ENCODE measurements around the gene HTT.

Gene HTT

DNA sequence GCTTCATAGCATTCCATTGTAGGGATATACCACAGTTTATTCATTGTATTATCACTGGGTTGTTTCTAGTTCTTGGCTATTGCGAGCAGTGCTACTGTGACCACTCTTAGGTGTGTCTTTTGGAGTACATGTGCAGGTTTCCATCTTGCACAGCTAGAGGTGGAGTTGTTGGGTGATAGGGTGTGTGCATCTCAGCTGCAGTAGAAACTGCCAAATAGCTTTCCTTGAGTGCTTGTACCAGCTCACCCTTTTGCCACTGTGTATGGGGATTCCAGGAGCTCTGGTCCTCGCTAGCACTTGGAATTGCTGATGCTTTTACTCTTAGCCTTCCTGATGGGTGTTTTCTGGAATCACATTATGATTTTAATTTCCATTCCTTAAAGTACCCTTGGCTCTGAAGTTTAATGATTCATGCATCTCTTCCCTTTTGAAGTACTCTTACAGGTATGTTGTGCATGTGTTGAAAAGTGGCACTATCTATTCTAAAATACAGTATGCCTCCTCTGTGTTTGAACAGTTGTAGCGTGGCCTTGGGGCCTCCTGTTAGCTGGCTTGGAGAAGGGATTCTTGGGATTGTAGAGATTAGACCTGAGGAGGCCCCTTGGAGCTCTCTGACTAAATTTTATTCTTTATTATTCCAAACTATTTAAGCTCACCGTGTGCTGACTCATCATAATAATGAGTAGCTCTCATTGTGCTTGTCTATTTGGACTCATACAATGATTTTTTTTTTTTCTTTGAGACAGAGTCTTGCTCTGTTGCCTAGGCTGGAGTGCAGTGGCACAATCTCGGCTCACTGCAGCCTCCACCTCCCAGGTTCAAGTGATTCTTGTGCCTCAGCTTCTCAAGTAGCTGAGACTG is 38.4 kb downstream of the HTT start:
- no peak overlapping the region for H3K4me3 ChIP-seq (ENCODE audit: low read length)
- no peak for DNase-seq (ENCODE audit: low read depth)
- TF ChIP-seq, protein P1, sequence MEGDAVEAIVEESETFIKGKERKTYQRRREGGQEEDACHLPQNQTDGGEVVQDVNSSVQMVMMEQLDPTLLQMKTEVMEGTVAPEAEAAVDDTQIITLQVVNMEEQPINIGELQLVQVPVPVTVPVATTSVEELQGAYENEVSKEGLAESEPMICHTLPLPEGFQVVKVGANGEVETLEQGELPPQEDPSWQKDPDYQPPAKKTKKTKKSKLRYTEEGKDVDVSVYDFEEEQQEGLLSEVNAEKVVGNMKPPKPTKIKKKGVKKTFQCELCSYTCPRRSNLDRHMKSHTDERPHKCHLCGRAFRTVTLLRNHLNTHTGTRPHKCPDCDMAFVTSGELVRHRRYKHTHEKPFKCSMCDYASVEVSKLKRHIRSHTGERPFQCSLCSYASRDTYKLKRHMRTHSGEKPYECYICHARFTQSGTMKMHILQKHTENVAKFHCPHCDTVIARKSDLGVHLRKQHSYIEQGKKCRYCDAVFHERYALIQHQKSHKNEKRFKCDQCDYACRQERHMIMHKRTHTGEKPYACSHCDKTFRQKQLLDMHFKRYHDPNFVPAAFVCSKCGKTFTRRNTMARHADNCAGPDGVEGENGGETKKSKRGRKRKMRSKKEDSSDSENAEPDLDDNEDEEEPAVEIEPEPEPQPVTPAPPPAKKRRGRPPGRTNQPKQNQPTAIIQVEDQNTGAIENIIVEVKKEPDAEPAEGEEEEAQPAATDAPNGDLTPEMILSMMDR (conservative IDR thresholded peaks at IDR 0.05; ENCODE audit: low read depth, low read length), result no peak

DNA sequence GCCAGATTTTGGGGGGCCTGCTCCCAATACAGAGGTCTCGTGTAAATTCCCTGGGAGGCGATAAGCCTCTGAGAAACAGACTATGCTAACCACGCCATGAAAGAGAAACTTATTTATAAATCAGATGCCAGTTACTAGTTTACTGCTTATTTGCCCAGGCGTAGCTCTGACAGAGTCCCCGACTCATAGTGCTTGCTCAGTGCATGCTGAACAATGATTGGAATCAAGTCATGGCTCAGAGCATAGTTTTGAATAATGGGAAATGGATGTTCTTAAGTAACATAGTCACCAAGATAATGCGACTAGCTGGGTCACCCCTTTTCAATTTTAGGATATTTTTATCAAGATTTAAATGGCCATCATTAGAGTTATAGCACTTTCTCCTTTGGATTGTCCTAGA is 39.9 kb downstream of the HTT start:
- no peak for DNase-seq (ENCODE audit: low read depth)

DNA sequence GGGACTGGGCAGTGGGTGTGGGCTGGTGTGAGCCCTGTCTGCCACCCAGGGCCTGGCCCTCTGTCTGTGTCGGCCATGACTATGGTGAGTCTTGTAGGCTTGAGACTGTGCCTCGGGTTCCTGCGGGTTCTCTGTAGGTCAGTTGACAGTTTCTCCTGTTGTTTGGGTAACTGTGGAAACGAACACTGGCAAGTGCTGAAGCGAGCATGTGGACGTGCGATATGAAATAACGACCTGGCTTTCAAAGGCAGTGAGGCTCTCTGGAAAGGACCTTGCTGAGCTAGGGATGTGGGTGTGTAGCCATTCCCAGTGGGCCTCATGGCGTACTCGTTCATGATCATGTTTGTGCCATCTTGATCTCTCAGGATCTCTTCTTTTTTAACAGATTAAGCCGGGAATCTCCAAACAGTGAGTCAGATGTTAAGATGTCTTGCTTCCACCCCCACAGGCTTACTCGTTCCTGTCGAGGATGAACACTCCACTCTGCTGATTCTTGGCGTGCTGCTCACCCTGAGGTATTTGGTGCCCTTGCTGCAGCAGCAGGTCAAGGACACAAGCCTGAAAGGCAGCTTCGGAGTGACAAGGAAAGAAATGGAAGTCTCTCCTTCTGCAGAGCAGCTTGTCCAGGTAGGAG is 41.3 kb downstream of the HTT start:
- no peak overlapping the region for H3K4me3 ChIP-seq (ENCODE audit: low read length)
- DNase-seq (ENCODE audit: low read depth), result no peak
- TF ChIP-seq, protein P1 (conservative IDR thresholded peaks at IDR 0.05; ENCODE audit: low read depth, low read length), result no peak

More for the DNA sequence above, 39.9 kb downstream of the HTT start:
- H3K4me3 ChIP-seq (ENCODE audit: low read length), result no peak overlapping the region
- TF ChIP-seq, protein P1 (conservative IDR thresholded peaks at IDR 0.05; ENCODE audit: low read depth, low read length), result no peak

DNA sequence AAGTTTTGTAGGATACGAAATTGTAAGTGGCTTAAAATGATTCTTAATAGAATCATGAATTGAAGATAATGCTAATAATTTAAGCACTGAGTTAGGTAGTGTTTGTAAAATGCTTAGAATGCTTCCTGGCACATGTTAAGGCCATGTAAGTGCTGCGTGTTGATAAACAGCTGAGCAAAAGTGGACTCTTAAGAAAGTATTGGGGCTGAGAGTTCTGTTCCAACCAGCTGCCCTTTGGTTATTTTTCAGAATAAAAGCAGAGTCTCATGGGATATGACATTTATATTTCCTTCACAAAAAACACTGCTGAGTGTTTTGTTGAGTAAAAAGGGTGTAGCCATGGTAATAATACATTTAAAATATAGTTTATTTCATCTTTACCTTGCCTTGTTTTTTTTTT is 42.5 kb downstream of the HTT start:
- DNase-seq (ENCODE audit: low read depth), result no peak
- TF ChIP-seq, protein P1 (conservative IDR thresholded peaks at IDR 0.05; ENCODE audit: low read depth, low read length), result no peak
- no peak overlapping the region for H3K4me3 ChIP-seq (ENCODE audit: low read length)

DNA sequence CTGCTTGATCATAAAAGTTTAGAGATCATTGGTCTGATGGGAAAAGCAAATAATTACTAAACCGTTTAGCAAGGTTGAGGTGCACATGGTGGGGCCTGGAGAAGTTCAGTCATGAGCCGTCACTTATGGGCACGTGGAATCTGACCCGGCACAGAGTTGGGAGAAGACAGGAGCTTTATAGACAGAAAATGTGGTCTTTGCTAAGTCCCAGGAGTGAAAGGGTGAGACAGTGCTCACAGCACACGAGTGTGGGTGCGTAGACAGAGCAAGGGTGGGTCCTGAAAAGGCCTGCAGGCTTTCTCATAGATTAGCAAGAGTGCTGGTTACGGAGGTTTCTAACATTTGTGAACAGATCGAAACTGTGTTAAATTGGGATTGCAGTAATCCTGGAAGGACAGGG is 43.8 kb downstream of the HTT start:
- DNase-seq (ENCODE audit: low read depth), result no peak
- TF ChIP-seq, protein P1 (conservative IDR thresholded peaks at IDR 0.05; ENCODE audit: low read depth, low read length), result no peak
- H3K4me3 ChIP-seq (ENCODE audit: low read length), result no peak overlapping the region

DNA sequence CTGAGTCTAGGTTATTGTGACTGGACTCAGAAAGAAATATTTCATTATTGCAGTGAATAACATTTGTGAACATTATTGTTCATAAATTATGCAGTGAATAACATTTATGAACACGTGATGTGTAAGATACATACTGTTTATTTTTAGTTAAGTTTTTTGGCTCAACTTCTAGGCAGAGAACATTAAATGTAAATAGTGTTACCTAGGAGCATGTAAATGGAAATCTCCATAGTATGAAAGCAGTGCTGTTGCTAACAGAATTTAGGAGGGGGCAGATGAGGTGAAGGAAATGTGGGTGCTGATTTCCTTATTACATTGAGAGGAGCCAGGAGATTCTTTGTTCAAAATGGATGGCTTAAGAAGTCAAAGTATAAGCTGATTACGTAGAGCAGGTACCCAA is 45.0 kb downstream of the HTT start:
- DNase-seq (ENCODE audit: low read depth), result no peak
- H3K4me3 ChIP-seq (ENCODE audit: low read length), result no peak overlapping the region
- TF ChIP-seq, protein P1 (conservative IDR thresholded peaks at IDR 0.05; ENCODE audit: low read depth, low read length), result no peak

DNA sequence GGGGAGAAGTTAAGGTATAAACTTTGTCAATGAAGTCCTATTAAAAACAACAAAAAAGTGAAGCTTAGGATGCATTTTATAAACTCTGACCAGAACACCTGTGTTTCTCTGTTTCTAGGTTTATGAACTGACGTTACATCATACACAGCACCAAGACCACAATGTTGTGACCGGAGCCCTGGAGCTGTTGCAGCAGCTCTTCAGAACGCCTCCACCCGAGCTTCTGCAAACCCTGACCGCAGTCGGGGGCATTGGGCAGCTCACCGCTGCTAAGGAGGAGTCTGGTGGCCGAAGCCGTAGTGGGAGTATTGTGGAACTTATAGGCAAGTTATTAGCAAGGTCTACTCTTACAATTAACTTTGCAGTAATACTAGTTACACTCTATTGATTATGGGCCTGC is 46.6 kb downstream of the HTT start:
- TF ChIP-seq, protein P1 (conservative IDR thresholded peaks at IDR 0.05; ENCODE audit: low read depth, low read length), result no peak
- DNase-seq (ENCODE audit: low read depth), result no peak
- no peak overlapping the region for H3K4me3 ChIP-seq (ENCODE audit: low read length)
